Prostate gland (tissue), 2 donors: ENCODE measurements around the gene RABGAP1L. TPM values are rescaled to one million over a fixed set of nuclear protein-coding genes. Genes with fewer than 3 reads are reported as not detected.
"Not testable (repeated sequence)": the region's sequence is repeated elsewhere in the genome, so short reads cannot be mapped to it uniquely, and the experiment has no call there.

Experiments
- DNase-seq: peaks from one replicate; pipeline ENCODE4 v3.0.0-alpha.2; 2019; ENCODE audit warnings: low spot score
- H3K27ac ChIP-seq, 2 donors: fragments of 200-600 bp; sonication (generic); 2 replicates each; pipeline ENCODE4 v1.5.1; 2017 to 2019
- H3K27me3 ChIP-seq: fragments of 200-600 bp; sonication (generic); replicated peaks from 2 replicates; pipeline ENCODE4 v1.5.1; 2019; ENCODE audit not compliant: insufficient read depth
- H3K36me3 ChIP-seq, 2 donors: fragments of 200-600 bp; sonication (generic); 1 replicate in 1 of 2; 2 replicates in 1 of 2; pipeline versions ENCODE4 v1.5.1 to v1.8.1; 2017 to 2019
- H3K4me1 ChIP-seq: fragments of 200-600 bp; sonication (generic); replicated peaks from 2 replicates; pipeline ENCODE4 v1.5.1; 2019
- H3K4me3 ChIP-seq, 2 donors: fragments of 200-600 bp; sonication (generic); 2 replicates each; pipeline ENCODE4 v1.5.1; 2017 to 2019
- H3K9me3 ChIP-seq: fragments of 200-600 bp; sonication (generic); 2 replicates; pipeline ENCODE4 v1.5.1; 2017
- CTCF ChIP-seq, 4 experiments: fragments of 200-600 bp in 2 of 4; fragments of 450-650 bp in 2 of 4; sonication (generic) in 2 of 4; IDR thresholded peaks; 1 replicate in 3 of 4; 2 replicates in 1 of 4; pipeline ENCODE4 v1.5.1; 2016 to 2019; ENCODE audit warnings: antibody characterized with exemption in 4 of 4, mild to moderate bottlenecking in 2 of 4, moderate library complexity in 2 of 4
- POLR2A ChIP-seq: fragments of 450-650 bp; IDR thresholded peaks from one replicate; pipeline ENCODE4 v1.6.1; 2016; ENCODE audit warnings: antibody characterized with exemption, mild to moderate bottlenecking
- POLR2AphosphoS5 ChIP-seq: sonication (generic); formaldehyde crosslinking; IDR thresholded peaks from one replicate; pipeline ENCODE4 v1.6.1; 2017; ENCODE audit warnings: antibody characterized with exemption
- WGBS: methylation state at CpG from one replicate; pipeline ENCODE4 v1.1.5; 2018; 5-methylcytosine and 5-hydroxymethylcytosine counted together
- intact Hi-C: fragments of 100-400 bp; cut with DNase I; formaldehyde crosslinking; loops from one replicate; pipeline ENCODE4 v1.14.2; 2022
- total RNA-seq, 2 donors: library from RNA; depleted of rRNA; stranded (reverse); fragments of >200 nt; gene quantifications; one replicate each; pipeline ENCODE4 v1.1.0, GENCODE V29; 2016

RABGAP1L gene
- total RNA-seq, 2 donors from 2014 or later, result 32.3 to 41.5 TPM

GRCh38 chr1:174491606-174492005, 332.3 kb downstream of the RABGAP1L start:
- WGBS, result 97% methylated on average over 2 of the region's 2 CpGs
- Histone ChIP-seq H3K4me1 (no peaks in the 10 kb centered on the region), H3K27ac (no peak overlapping the region), H3K4me3 (no peak overlapping the region), H3K36me3 (no peaks in the 10 kb centered on the region), H3K9me3 (no peaks in the 10 kb centered on the region), H3K27me3 (no peaks in the 10 kb centered on the region)
- DNase-seq, result no peak
- TF ChIP-seq POLR2A (no peak), POLR2AphosphoS5 (no peak), CTCF (IDR thresholded peaks at IDR 0.05) (no peak)
- intact Hi-C loops, result no loop called here

- H3K27ac ChIP-seq, result no peak overlapping the region
- TF ChIP-seq CTCF (IDR thresholded peaks at IDR 0.05) (no peak), POLR2AphosphoS5 (no peak), POLR2A (no peak)
- no peaks in the 10 kb centered on the region for H3K36me3 ChIP-seq
- intact Hi-C loops, result no loop called here
- DNase-seq, result no peak
- H3K4me1 ChIP-seq, result no peaks in the 10 kb centered on the region
- H3K9me3 ChIP-seq, result no peaks in the 10 kb centered on the region
- no peak overlapping the region for H3K4me3 ChIP-seq
- no peaks in the 10 kb centered on the region for H3K27me3 ChIP-seq
Measured at GRCh38 chr1:174497478-174497877, 338.2 kb downstream of the RABGAP1L start.

- H3K4me3 ChIP-seq, H3K9me3 ChIP-seq, DNase-seq, H3K27ac ChIP-seq, intact Hi-C loops, H3K4me1 ChIP-seq, H3K36me3 ChIP-seq, H3K27me3 ChIP-seq: not testable (repeated sequence)
- 98% methylated on average over 6 of the region's 6 CpGs for WGBS
Measured at GRCh38 chr1:174516755-174517154, 357.4 kb downstream of the RABGAP1L start.

GRCh38 chr1:174519844-174520243, 360.5 kb downstream of the RABGAP1L start:
- Histone ChIP-seq H3K4me3 (no peak overlapping the region), H3K4me1 (no peaks in the 10 kb centered on the region), H3K27ac (no peak overlapping the region), H3K9me3 (no peaks in the 10 kb centered on the region), H3K27me3 (no peaks in the 10 kb centered on the region), H3K36me3 (no peaks in the 10 kb centered on the region)
- TF ChIP-seq POLR2A (no peak), CTCF (IDR thresholded peaks at IDR 0.05) (no peak), POLR2AphosphoS5 (no peak)
- DNase-seq, result no peak
- intact Hi-C loops, result no loop called here
- 29% methylated on average over 2 of the region's 2 CpGs for WGBS

GRCh38 chr1:174531751-174532150, 372.4 kb downstream of the RABGAP1L start:
- no peak for DNase-seq
- WGBS, result 94% methylated on average over 1 of the region's 1 CpG
- no peak for TF ChIP-seq POLR2AphosphoS5
- no peak for TF ChIP-seq POLR2A
- TF ChIP-seq CTCF (IDR thresholded peaks at IDR 0.05), result no peak
- intact Hi-C loops, result no loop called here
- H3K27me3 ChIP-seq, result no peaks in the 10 kb centered on the region
- no peaks in the 10 kb centered on the region for H3K36me3 ChIP-seq
- no peaks in the 10 kb centered on the region for H3K4me1 ChIP-seq
- no peaks in the 10 kb centered on the region for H3K9me3 ChIP-seq
- no peak overlapping the region for H3K27ac ChIP-seq
- H3K4me3 ChIP-seq, result no peak overlapping the region
